Psoas muscle (tissue), 8 donors: Measurements from ENCODE around the gene SGMS1. TPM values are rescaled to one million over a fixed set of nuclear protein-coding genes. Genes with fewer than 3 reads are reported as not detected.

ENCODE experiments used
- ATAC-seq, 4 donors: fragments of 200-7000 bp; cut with Tn5 transposase; one replicate each; pipeline ENCODE4 v1.9.1; 2020; ENCODE audit warnings: moderate library complexity in 3 of 4, mild to moderate bottlenecking in 2 of 4
- DNase-seq, 2 donors: peaks; one replicate each; pipeline ENCODE4 v3.0.0-alpha.2; 2020
- H3K27ac ChIP-seq: fragments of 200-600 bp; one replicate; pipeline ENCODE4 v1.8.0; 2022
- H3K27me3 ChIP-seq, 3 donors: fragments of 200-600 bp in 1 of 3; one replicate each; pipeline versions ENCODE4 v1.6.1 to v1.8.0; 2013 to 2022; ENCODE audit warnings: low read length in 2 of 3, mild to moderate bottlenecking in 2 of 3, moderate library complexity in 1 of 3; ENCODE audit not compliant: insufficient read depth in 3 of 3
- H3K36me3 ChIP-seq, 2 donors: fragments of 200-600 bp in 1 of 2; one replicate each; pipeline versions ENCODE4 v1.6.1 to v1.8.0; 2013 to 2022; ENCODE audit warnings: low read depth in 1 of 2, mild to moderate bottlenecking in 1 of 2, moderate library complexity in 1 of 2; ENCODE audit not compliant: insufficient read depth in 1 of 2
- H3K4me1 ChIP-seq: fragments of 200-600 bp; one replicate; pipeline ENCODE4 v1.8.0; 2022
- H3K4me3 ChIP-seq: fragments of 200-600 bp; one replicate; pipeline ENCODE4 v1.8.0; 2022; ENCODE audit warnings: mild to moderate bottlenecking
- H3K9me3 ChIP-seq: fragments of 200-600 bp; one replicate; pipeline ENCODE4 v1.8.0; 2022
- WGBS, 3 donors: extraction: QIAGEN DNeasy Blood & Tissue Kit; methylation state at CpG; one replicate each; pipeline versions ENCODE4 v1.1.6 to v1.1.7; 2013; 5-methylcytosine and 5-hydroxymethylcytosine counted together
- intact Hi-C, 2 donors: fragments of 100-400 bp; cut with DNase I; formaldehyde crosslinking; loops; one replicate each; pipeline versions ENCODE4 v1.11.0 to v1.14.2; 2022
- polyA plus RNA-seq, 3 donors: library from polyadenylated mRNA; stranded (reverse); fragments of 200-250 nt; gene quantifications; one replicate each; pipeline ENCODE4 v1.2.3, GENCODE V29; 2013
- total RNA-seq, 4 donors: library from RNA; stranded (reverse); fragmentation: NEBNext Ultra II Directional in 2 of 4; extraction: Animal tissue kit (Norgen Biotek cat#: 25700) in 2 of 4; gene quantifications; one replicate each; pipeline versions ENCODE4 v1.2.1 to v1.2.4, GENCODE V29; 2021 to 2023
- TF ChIP-seq, protein P1 (sequence below): fragments of 200-600 bp; IDR thresholded peaks from one replicate; pipeline ENCODE4 v1.8.0; 2022; ENCODE audit warnings: antibody characterized with exemption
- donor health status: healthy with polysubstance abuse.
- donor health status: DM: no; HTN: no; CAD: no; lungs with moderate emphysema.
- donor health status: Bipolar disorder and iron deficiency.
- donor health status: healthy.
- donor health status: DM: yes; HTN: yes; CAD: no.
- donor health status: DM: no; HTN: no; CAD: no.
- donor health status: DM: no; HTN: no; CAD: no.
- donor health status: DM: yes; HTN: yes; CAD: no.

The SGMS1 gene
- total and polyA plus RNA-seq, 7 donors, result 6.2 to 16.7 (median 11.3) TPM

DNA sequence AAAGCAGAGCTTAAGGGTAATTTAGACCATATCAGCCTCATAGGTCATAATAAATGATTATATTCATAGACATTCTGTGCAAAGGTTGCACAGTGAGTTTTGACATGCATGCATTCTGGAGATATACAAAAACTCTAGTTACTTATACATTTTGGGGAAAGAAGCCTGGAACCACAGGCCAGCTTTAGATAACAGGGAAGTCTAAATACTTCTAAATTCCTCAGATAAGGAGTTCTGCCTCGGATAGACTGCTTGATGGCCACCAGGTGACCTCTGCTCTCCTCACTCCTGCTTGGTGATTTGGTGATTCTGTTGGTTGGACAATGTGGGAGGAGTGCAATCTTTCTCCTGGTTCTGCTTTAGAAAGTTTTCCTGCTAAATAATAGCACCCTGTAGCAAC lies 77.9 kb downstream of the SGMS1 start:
- 81 to 92% (median 90%) methylated on average over 1 of the region's 1 CpG for WGBS, 3 donors
- Histone ChIP-seq H3K27me3 (no peaks in the 10 kb centered on the region), H3K4me1 (peaks cover 23% of the 10 kb centered on the region), H3K9me3 (no peaks in the 10 kb centered on the region), H3K36me3 (no peaks in the 10 kb centered on the region), H3K27ac (no peak overlapping the region), H3K4me3 (no peak overlapping the region)
- TF ChIP-seq, protein P1, sequence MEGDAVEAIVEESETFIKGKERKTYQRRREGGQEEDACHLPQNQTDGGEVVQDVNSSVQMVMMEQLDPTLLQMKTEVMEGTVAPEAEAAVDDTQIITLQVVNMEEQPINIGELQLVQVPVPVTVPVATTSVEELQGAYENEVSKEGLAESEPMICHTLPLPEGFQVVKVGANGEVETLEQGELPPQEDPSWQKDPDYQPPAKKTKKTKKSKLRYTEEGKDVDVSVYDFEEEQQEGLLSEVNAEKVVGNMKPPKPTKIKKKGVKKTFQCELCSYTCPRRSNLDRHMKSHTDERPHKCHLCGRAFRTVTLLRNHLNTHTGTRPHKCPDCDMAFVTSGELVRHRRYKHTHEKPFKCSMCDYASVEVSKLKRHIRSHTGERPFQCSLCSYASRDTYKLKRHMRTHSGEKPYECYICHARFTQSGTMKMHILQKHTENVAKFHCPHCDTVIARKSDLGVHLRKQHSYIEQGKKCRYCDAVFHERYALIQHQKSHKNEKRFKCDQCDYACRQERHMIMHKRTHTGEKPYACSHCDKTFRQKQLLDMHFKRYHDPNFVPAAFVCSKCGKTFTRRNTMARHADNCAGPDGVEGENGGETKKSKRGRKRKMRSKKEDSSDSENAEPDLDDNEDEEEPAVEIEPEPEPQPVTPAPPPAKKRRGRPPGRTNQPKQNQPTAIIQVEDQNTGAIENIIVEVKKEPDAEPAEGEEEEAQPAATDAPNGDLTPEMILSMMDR, result no peak
- ATAC-seq, result no peak
- DNase-seq, result no peak
- intact Hi-C loops, result no loop called here

DNA sequence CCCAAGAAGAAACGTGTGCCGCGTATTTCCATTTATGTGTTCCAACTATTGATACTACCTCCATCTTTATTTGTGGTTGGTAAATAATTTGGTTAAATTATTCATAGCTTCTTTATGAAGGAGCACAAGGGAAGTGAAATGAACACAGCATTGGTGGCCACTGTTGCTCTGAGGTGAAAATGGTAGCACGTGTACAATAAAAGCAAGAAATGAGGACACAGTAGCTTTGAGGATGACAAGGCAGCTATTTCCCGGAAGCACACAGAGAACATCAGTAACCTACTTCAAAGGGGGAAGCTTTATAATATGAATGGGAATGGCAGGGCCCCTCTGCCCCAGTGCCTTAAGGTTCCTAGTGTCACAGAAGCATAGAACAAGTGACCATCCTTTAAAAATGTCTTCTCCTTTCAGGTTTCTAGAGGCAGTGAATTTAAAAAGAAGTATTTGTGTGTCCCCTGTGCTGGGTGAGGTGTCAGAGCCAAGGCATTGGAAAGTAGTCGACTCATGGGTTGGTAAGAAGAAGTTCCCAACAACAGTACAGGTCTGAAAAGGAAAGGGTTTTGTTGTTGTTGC lies 78.8 kb downstream of the SGMS1 start:
- TF ChIP-seq, protein P1, result no peak
- Histone ChIP-seq H3K36me3 (no peaks in the 10 kb centered on the region), H3K27me3 (no peaks in the 10 kb centered on the region), H3K4me1 (peaks cover 18% of the 10 kb centered on the region), H3K27ac (no peak overlapping the region), H3K9me3 (no peaks in the 10 kb centered on the region), H3K4me3 (no peak overlapping the region)
- intact Hi-C loops, result no loop called here
- ATAC-seq (no peak), DNase-seq (no peak)
- 90 to 94% (median 91%) methylated on average over 6 of the region's 6 CpGs for WGBS, 3 donors

- no peak for ATAC-seq
- Histone ChIP-seq H3K4me1 (peaks cover 16% of the 10 kb centered on the region), H3K27ac (no peak overlapping the region), H3K36me3 (no peaks in the 10 kb centered on the region), H3K9me3 (no peaks in the 10 kb centered on the region), H3K27me3 (no peaks in the 10 kb centered on the region), H3K4me3 (no peak overlapping the region)
- intact Hi-C loops, result no loop called here
- DNase-seq, result no peak
- WGBS, 3 donors, result 89 to 92% (median 90%) methylated on average over 3 of the region's 3 CpGs
- TF ChIP-seq, protein P1, result no peak
These were observed 79.5 kb downstream of the SGMS1 start for GRCh38 chr10:50544095-50544856.

- Histone ChIP-seq H3K9me3 (no peaks in the 10 kb centered on the region), H3K27me3 (no peaks in the 10 kb centered on the region), H3K36me3 (no peaks in the 10 kb centered on the region), H3K4me3 (no peak overlapping the region), H3K4me1 (peaks cover 16% of the 10 kb centered on the region), H3K27ac (no peak overlapping the region)
- DNase-seq, result no peak
- TF ChIP-seq, protein P1, result no peak
- intact Hi-C loops, result no loop called here
- ATAC-seq, result no peak
These were observed 80.9 kb downstream of the SGMS1 start for GRCh38 chr10:50542871-50543270.
